Measurements from ENCODE around the gene RTCB.

Gene RTCB

DNA sequence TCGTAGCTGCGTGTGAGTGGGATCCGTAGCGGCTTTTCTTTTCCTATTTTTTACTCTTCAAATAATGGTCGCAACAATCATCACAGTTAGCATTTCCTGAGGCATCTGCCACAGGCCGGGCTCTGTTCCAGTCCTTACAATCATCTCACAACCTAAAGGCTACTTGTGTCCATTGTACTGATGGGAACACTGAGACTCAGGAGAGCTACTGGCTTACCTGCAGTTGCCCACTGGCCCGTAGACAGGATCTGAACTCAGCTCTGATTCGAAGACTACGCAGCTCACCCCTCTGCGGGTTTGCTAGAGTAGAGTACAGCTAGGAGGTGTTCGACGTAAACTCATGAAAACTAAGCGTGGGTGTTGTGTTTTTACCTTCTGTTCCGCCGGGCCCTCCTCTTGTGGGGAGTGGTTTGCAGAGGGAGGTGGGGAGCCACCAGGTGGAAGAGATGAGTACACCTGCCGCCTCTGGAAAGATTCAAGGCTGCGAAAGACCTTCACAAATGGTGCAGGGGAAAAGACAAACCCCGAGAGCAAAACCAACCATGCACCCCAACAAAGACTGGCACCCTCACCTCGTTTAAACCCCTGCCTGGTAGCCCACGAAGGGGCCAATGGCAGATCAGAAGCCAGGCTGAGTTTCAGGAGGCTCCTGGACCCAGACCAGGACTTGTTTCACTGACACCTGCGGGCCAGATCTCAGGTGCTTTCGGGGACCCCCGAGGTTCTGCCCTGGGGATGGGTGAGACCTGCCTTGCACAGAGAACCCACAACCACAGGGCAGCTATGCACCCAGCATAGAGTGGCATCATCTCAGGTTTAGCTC, 72.6 kb downstream of the RTCB start:
- DNase-seq (ENCODE audit: low spot score), result no peak
- Histone ChIP-seq H3K4me3 (ENCODE audit: severe bottlenecking) (no peak overlapping the region), H3K9me3 (ENCODE audit: severe bottlenecking) (no peaks in the 10 kb centered on the region), H3K27ac (ENCODE audit: poor library complexity, severe bottlenecking) (no peak overlapping the region), H3K4me1 (ENCODE audit: insufficient read depth, poor library complexity, severe bottlenecking) (no peaks in the 10 kb centered on the region), H3K36me3 (ENCODE audit: low read depth) (peaks cover 10% of the 10 kb centered on the region), H3K27me3 (ENCODE audit: insufficient read depth, poor library complexity, severe bottlenecking) (no peaks in the 10 kb centered on the region)
- no peak for ATAC-seq (ENCODE audit: low read depth)
- TF ChIP-seq, protein P1, sequence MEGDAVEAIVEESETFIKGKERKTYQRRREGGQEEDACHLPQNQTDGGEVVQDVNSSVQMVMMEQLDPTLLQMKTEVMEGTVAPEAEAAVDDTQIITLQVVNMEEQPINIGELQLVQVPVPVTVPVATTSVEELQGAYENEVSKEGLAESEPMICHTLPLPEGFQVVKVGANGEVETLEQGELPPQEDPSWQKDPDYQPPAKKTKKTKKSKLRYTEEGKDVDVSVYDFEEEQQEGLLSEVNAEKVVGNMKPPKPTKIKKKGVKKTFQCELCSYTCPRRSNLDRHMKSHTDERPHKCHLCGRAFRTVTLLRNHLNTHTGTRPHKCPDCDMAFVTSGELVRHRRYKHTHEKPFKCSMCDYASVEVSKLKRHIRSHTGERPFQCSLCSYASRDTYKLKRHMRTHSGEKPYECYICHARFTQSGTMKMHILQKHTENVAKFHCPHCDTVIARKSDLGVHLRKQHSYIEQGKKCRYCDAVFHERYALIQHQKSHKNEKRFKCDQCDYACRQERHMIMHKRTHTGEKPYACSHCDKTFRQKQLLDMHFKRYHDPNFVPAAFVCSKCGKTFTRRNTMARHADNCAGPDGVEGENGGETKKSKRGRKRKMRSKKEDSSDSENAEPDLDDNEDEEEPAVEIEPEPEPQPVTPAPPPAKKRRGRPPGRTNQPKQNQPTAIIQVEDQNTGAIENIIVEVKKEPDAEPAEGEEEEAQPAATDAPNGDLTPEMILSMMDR (IDR thresholded peaks at IDR 0.05; ENCODE audit: poor library complexity, severe bottlenecking), result no peak

DNA sequence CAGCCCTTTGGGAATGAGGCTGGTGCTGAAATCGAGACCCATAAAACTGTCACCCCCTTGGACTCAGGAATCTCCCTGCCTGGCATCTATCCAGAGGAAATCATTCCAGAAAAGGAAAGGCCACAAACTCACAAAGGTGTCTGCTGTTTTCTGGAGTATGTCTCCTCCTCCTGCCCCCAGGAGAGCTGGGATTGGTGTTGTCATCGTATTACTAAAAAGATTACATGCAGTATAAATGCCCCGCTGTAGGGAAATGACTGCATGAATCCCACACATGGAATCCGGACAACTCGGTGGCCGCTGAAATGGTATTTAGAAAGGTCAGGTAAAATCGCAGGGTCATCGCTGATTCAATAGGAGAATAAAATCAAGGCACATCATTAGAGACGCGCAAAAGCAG, 73.3 kb downstream of the RTCB start:
- ATAC-seq (ENCODE audit: low read depth) (no peak), DNase-seq (ENCODE audit: low spot score) (no peak)
- no peaks in the 10 kb centered on the region for H3K4me1 ChIP-seq (ENCODE audit: insufficient read depth, poor library complexity, severe bottlenecking)
- H3K9me3 ChIP-seq (ENCODE audit: severe bottlenecking), result no peaks in the 10 kb centered on the region
- H3K36me3 ChIP-seq (ENCODE audit: low read depth), result peaks cover 10% of the 10 kb centered on the region
- TF ChIP-seq, protein P1 (IDR thresholded peaks at IDR 0.05; ENCODE audit: poor library complexity, severe bottlenecking), result no peak
- no peak overlapping the region for H3K27ac ChIP-seq (ENCODE audit: poor library complexity, severe bottlenecking)
- H3K27me3 ChIP-seq (ENCODE audit: insufficient read depth, poor library complexity, severe bottlenecking), result no peaks in the 10 kb centered on the region
- no peak overlapping the region for H3K4me3 ChIP-seq (ENCODE audit: severe bottlenecking)
